Mesenchymal stem cell (in vitro differentiated cells and primary cell): ENCODE measurements around the gene ARFGAP2.
"Not testable (repeated sequence)": the region's sequence is repeated elsewhere in the genome, so short reads cannot be mapped to it uniquely, and the experiment has no call there.

Source experiments
- DNase-seq: peaks from one replicate; pipeline ENCODE4 v3.0.0-alpha.2; 2013
- H2AFZ ChIP-seq: one replicate; pipeline ENCODE4 v1.6.1; 2013; ENCODE audit warnings: low read depth, mild to moderate bottlenecking, control low read depth, inconsistent platforms, low read length, moderate library complexity
- H2AK5ac ChIP-seq: 2 replicates; pipeline ENCODE4 v1.6.1; 2013; ENCODE audit warnings: low read length, moderate library complexity, mild to moderate bottlenecking, inconsistent platforms; ENCODE audit not compliant: severe bottlenecking
- H2BK120ac ChIP-seq: one replicate; pipeline ENCODE4 v1.6.1; 2013; ENCODE audit warnings: low read depth, mild to moderate bottlenecking, inconsistent platforms, low read length, moderate library complexity
- H2BK12ac ChIP-seq, 2 experiments: one replicate each; pipeline ENCODE4 v1.6.1; 2013; ENCODE audit warnings: inconsistent platforms in 2 of 2, low read length in 2 of 2, mild to moderate bottlenecking in 2 of 2, moderate library complexity in 2 of 2, control low read depth in 1 of 2
- H2BK15ac ChIP-seq: one replicate; pipeline ENCODE4 v1.6.1; 2013; ENCODE audit warnings: mild to moderate bottlenecking, low read depth, inconsistent platforms; ENCODE audit not compliant: poor library complexity, severe bottlenecking
- H2BK5ac ChIP-seq: 2 replicates; pipeline ENCODE4 v1.6.1; 2013; ENCODE audit warnings: low read depth, mild to moderate bottlenecking, low read length, control low read depth, inconsistent platforms; ENCODE audit not compliant: poor library complexity, severe bottlenecking
- H3K14ac ChIP-seq, 2 experiments: one replicate each; pipeline ENCODE4 v1.6.1; 2013; ENCODE audit warnings: inconsistent platforms in 2 of 2, low read length in 2 of 2, control low read depth in 1 of 2, mild to moderate bottlenecking in 1 of 2, moderate library complexity in 1 of 2
- H3K18ac ChIP-seq, 2 experiments: one replicate each; pipeline ENCODE4 v1.6.1; 2013; ENCODE audit warnings: inconsistent platforms in 2 of 2, low read length in 2 of 2, control low read depth in 1 of 2, low read depth in 1 of 2, mild to moderate bottlenecking in 1 of 2
- H3K23ac ChIP-seq, 2 experiments: one replicate each; pipeline ENCODE4 v1.6.1; 2013; ENCODE audit warnings: inconsistent platforms in 2 of 2, low read length in 2 of 2, mild to moderate bottlenecking in 2 of 2, moderate library complexity in 2 of 2, control low read depth in 1 of 2
- H3K27ac ChIP-seq: 2 replicates; pipeline ENCODE4 v1.5.1; 2013; ENCODE audit warnings: mild to moderate bottlenecking, moderate library complexity, low read length, control low read depth, inconsistent platforms; ENCODE audit not compliant: poor library complexity, severe bottlenecking
- H3K27me3 ChIP-seq, 2 experiments: 2 replicates each; pipeline versions ENCODE4 v1.6.1 to v1.7.0; 2013; ENCODE audit warnings: low read length in 2 of 2, mild to moderate bottlenecking in 2 of 2, moderate library complexity in 2 of 2, control low read depth in 1 of 2, inconsistent platforms in 1 of 2; ENCODE audit not compliant: control insufficient read depth in 1 of 2, insufficient read depth in 1 of 2
- H3K36me3 ChIP-seq, 2 experiments: 2 replicates each; pipeline versions ENCODE4 v1.6.1 to v1.7.0; 2013; ENCODE audit warnings: low read length in 2 of 2, control low read depth in 1 of 2, inconsistent platforms in 1 of 2, low read depth in 1 of 2, mild to moderate bottlenecking in 1 of 2; ENCODE audit not compliant: insufficient read depth in 2 of 2, control insufficient read depth in 1 of 2
- H3K4ac ChIP-seq, 2 experiments: one replicate each; pipeline ENCODE4 v1.6.1; 2013; ENCODE audit warnings: inconsistent platforms in 2 of 2, low read length in 2 of 2, mild to moderate bottlenecking in 2 of 2, moderate library complexity in 2 of 2, control low read depth in 1 of 2, low read depth in 1 of 2
- H3K4me1 ChIP-seq: 2 replicates; pipeline ENCODE4 v1.6.1; 2013; ENCODE audit warnings: low read depth, low read length, control low read depth; ENCODE audit not compliant: control insufficient read depth, insufficient read depth
- H3K4me2 ChIP-seq: 2 replicates; pipeline ENCODE4 v1.6.1; 2013; ENCODE audit warnings: low read length, mild to moderate bottlenecking, inconsistent platforms; ENCODE audit not compliant: poor library complexity, severe bottlenecking
- H3K4me3 ChIP-seq, 2 experiments: 2 replicates each; pipeline versions ENCODE4 v1.5.1 to v1.7.0; 2013; ENCODE audit warnings: low read length in 2 of 2, mild to moderate bottlenecking in 2 of 2, control low read depth in 1 of 2, low read depth in 1 of 2; ENCODE audit not compliant: insufficient read depth in 1 of 2
- H3K79me1 ChIP-seq: replicated peaks from 2 replicates; pipeline ENCODE4 v1.6.1; 2013; ENCODE audit warnings: mild to moderate bottlenecking, control low read depth, low read length, inconsistent platforms; ENCODE audit not compliant: poor library complexity, severe bottlenecking
- H3K9ac ChIP-seq: 2 replicates; pipeline ENCODE4 v1.7.0; 2013; ENCODE audit warnings: mild to moderate bottlenecking, low read length, moderate library complexity
- H3K9me3 ChIP-seq: 2 replicates; pipeline ENCODE4 v1.7.0; 2013; ENCODE audit warnings: mild to moderate bottlenecking, low read length; ENCODE audit not compliant: control insufficient read depth
- H4K8ac ChIP-seq: one replicate; pipeline ENCODE4 v1.6.1; 2013; ENCODE audit warnings: inconsistent platforms, mild to moderate bottlenecking, low read length, moderate library complexity
- H4K91ac ChIP-seq: one replicate; pipeline ENCODE4 v1.6.1; 2013; ENCODE audit warnings: mild to moderate bottlenecking, low read length, inconsistent platforms
- WGBS: methylation state at CpG from one replicate; pipeline ENCODE4 v1.1.7; 2013; ENCODE audit warnings: mixed read lengths; 5-methylcytosine and 5-hydroxymethylcytosine counted together

The ARFGAP2 gene

GRCh38 chr11:47212938-47213337, 36.3 kb upstream of the ARFGAP2 start:
- no peak overlapping the region for H2BK120ac ChIP-seq
- no peak overlapping the region for H3K4me2 ChIP-seq
- no peak overlapping the region for H2BK5ac ChIP-seq
- no peak overlapping the region for H4K91ac ChIP-seq
- H2AK5ac ChIP-seq: no peak overlapping the region
- H3K36me3 ChIP-seq: peaks cover 0 to 13% of the 10 kb centered on the region in 2 experiments
- H2BK12ac ChIP-seq: peak overlapping the region in 1 of 2 experiments; percentile 8
- H2AFZ ChIP-seq: no peak overlapping the region
- H3K27ac ChIP-seq: no peak overlapping the region
- no peak overlapping the region for H4K8ac ChIP-seq
- H3K23ac ChIP-seq: no peak overlapping the region
- no peak overlapping the region for H3K14ac ChIP-seq
- H3K27me3 ChIP-seq: no peaks in the 10 kb centered on the region
- WGBS: 95% methylated on average over 11 of the region's 12 CpGs
- H3K4me1 ChIP-seq: peaks cover 9% of the 10 kb centered on the region
- H3K4me3 ChIP-seq: no peak overlapping the region
- DNase-seq: no peak
- H3K4ac ChIP-seq: no peak overlapping the region
- H3K9ac ChIP-seq: no peak overlapping the region
- no peaks in the 10 kb centered on the region for H3K79me1 ChIP-seq
- H3K18ac ChIP-seq: no peak overlapping the region
- no peak overlapping the region for H2BK15ac ChIP-seq
- H3K9me3 ChIP-seq: no peaks in the 10 kb centered on the region

- Histone ChIP-seq H3K9ac (no peak overlapping the region), H4K8ac (no peak overlapping the region), H3K9me3 (no peaks in the 10 kb centered on the region), H3K4me2 (no peak overlapping the region), H2BK15ac (no peak overlapping the region), H3K18ac (no peak overlapping the region), H2AK5ac (no peak overlapping the region), H3K4me1 (no peaks in the 10 kb centered on the region), H2BK12ac (no peak overlapping the region), H2BK120ac (no peak overlapping the region), H3K79me1 (no peaks in the 10 kb centered on the region), H3K27ac (no peak overlapping the region), H3K4ac (no peak overlapping the region), H3K4me3 (no peak overlapping the region), H3K23ac (no peak overlapping the region), H4K91ac (no peak overlapping the region), H3K36me3 (no peaks in the 10 kb centered on the region), H3K27me3 (no peaks in the 10 kb centered on the region), H3K14ac (no peak overlapping the region), H2BK5ac (no peak overlapping the region), H2AFZ (no peak overlapping the region)
- no peak for DNase-seq
- 96% methylated on average over 5 of the region's 5 CpGs for WGBS
These were observed 31.9 kb upstream of the ARFGAP2 start for GRCh38 chr11:47208628-47209027.

- not testable (repeated sequence) for H2AFZ ChIP-seq, DNase-seq, H3K9me3 ChIP-seq, H3K23ac ChIP-seq, H2BK120ac ChIP-seq, H3K79me1 ChIP-seq, H3K4me2 ChIP-seq, H3K36me3 ChIP-seq, H3K4me1 ChIP-seq, H4K91ac ChIP-seq, H2BK15ac ChIP-seq, H3K4me3 ChIP-seq, H3K9ac ChIP-seq, H2AK5ac ChIP-seq, H3K18ac ChIP-seq, H2BK5ac ChIP-seq, H3K27ac ChIP-seq, H3K4ac ChIP-seq, H3K14ac ChIP-seq, H2BK12ac ChIP-seq, H4K8ac ChIP-seq, H3K27me3 ChIP-seq
- WGBS: 96% methylated on average over 13 of the region's 13 CpGs
These were observed 31.4 kb upstream of the ARFGAP2 start for GRCh38 chr11:47208008-47208552.

DNA sequence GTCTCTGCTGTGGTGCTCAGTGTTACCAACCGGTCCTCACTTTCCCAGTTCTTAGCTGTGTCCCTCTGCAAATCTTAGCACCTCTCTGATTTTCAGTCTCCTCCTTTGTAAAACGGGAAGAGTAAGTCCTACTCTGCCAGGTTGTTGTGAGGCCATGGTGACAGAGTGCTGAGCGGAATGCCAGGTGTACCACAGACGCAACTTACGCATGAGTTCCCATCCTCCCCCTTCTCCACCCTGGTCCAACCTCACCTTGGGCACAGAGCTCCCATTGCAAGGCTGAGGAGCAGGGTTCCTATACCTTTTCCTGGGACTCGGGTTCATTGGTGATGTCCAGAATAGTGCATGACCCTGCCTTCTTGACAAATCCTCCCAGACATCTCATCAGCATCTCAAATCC, 30.8 kb upstream of the ARFGAP2 start:
- peaks cover 0 to 3% of the 10 kb centered on the region in 2 experiments for H3K27me3 ChIP-seq
- no peak overlapping the region for H3K27ac ChIP-seq
- H4K8ac ChIP-seq: no peak overlapping the region
- no peaks in the 10 kb centered on the region for H3K9me3 ChIP-seq
- H3K4me2 ChIP-seq: no peak overlapping the region
- H2BK15ac ChIP-seq: no peak overlapping the region
- no peak overlapping the region for H3K23ac ChIP-seq
- WGBS: 89% methylated on average over 6 of the region's 6 CpGs
- no peak overlapping the region for H2BK5ac ChIP-seq
- H2BK120ac ChIP-seq: no peak overlapping the region
- no peak overlapping the region for H3K9ac ChIP-seq
- no peak overlapping the region for H3K4me3 ChIP-seq
- H3K79me1 ChIP-seq: no peaks in the 10 kb centered on the region
- no peak overlapping the region for H3K4ac ChIP-seq
- no peak overlapping the region for H4K91ac ChIP-seq
- no peaks in the 10 kb centered on the region for H3K36me3 ChIP-seq
- H2AK5ac ChIP-seq: no peak overlapping the region
- H2BK12ac ChIP-seq: no peak overlapping the region
- no peaks in the 10 kb centered on the region for H3K4me1 ChIP-seq
- no peak for DNase-seq
- peak overlapping the region in 1 of 2 experiments; percentile 7 for H3K18ac ChIP-seq
- peak overlapping the region in 1 of 2 experiments; percentile 5 for H3K14ac ChIP-seq
- H2AFZ ChIP-seq: no peak overlapping the region
